GM19099 (cell line): ENCODE data around the gene ARL11.
A peak's percentile ranks its signal among the peaks of the same experiment; 100 is the strongest.

Experiments used
- POLR2A ChIP-seq: IDR thresholded peaks from 3 replicates; pipeline ENCODE4 v1.6.1; 2011; ENCODE audit warnings: low read depth; ENCODE audit not compliant: insufficient read length; ENCODE audit errors: extremely low read depth

ARL11 gene

DNA sequence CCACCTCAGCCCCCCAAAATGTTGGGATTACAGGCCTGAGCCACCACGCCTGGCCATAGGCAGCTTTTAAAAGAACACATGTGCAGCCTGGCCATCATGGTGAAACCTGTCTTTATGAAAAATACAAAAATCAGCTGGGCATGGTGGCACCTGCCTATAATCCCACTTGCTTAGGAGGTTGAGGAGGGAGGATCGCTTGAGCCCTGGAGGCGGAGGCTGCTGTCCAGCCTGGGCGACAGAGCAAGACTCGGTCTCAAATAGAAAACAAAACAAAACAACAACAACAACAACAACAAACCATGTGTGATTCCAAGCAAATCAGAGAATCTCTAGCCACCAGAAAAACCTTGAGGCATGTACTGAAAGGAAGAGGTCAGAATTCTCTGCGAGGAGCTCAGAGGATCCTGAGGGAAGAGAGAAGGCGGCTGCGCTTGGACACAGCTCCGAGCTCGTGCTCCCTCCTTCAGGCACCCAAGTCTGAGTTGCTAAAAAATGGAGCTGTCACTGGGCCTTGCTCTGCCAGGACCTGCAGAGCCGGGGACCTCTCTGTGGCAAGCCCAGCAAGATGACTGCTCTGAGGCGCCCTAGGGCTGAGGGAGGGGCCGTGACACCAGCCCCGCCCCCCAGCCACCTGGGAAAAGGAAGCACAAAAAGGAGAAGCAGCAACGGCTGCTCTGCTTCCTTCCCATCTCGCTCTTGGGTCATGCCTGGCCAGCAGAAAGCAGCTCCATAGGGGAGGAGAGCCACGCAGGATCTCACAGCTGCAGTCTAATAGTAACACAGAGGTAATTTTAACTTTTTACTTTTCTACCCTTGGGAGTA lies at the start of gene ARL11:
ARL11 (plus strand) TSS at position 677 of the 822 bp plus-strand sequence. CDS start 1,941 bp downstream, outside the sequence.
- TF ChIP-seq POLR2A: peak; percentile 87

DNA sequence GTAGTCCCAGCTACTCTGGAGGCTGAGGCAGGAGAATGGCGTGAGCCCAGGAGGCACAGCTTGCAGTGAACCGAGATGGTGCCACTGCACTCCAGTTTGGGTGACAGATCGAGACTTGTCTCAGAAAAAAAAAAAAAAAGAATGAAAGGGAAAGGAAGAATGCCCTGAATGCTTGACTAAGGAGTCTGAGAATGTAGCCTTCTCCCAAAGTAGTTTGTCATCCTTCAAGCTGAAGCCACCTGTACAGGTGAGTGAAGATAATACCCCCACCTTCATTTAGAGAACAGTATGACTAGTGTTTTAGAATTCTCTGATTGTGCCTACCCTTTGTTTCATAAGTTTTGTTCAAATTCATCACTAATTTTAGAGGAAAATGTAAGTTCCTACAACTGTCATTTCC lies 48.8 kb upstream of the ARL11 start:
- no peak for TF ChIP-seq POLR2A

DNA sequence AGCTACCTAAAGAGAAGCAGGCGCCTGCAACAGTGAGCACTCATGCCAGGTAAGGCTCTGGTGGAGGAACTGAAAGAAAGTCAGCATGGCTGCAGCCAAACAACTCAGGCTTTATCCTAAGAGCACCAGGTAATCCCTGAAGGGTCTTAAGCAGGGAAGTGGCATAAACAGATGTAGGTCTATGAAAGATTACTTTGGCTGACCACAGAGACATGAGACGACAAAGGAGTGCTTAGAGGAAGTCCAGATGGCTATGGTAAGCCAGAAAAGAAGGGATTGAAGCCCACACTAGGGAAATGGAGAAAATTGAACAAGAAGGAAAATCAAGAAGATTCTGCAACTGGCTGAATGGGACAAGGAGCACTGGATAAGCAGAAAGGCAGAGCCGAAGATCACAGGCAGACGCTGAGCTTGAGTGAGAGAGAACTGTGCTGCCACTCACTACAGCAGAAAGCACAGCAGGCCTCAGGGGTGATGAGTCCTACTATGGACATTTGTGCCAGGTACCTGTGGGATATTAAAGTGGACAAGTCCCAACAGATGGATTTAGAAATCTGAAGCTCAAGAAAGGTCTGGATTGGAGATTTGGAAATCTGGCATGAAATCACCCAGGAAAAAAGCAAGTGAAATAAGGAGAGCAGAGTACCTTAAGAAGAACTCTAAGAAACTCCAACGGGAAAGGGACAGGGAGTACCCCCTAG lies 47.2 kb upstream of the ARL11 start:
- TF ChIP-seq POLR2A: no peak

DNA sequence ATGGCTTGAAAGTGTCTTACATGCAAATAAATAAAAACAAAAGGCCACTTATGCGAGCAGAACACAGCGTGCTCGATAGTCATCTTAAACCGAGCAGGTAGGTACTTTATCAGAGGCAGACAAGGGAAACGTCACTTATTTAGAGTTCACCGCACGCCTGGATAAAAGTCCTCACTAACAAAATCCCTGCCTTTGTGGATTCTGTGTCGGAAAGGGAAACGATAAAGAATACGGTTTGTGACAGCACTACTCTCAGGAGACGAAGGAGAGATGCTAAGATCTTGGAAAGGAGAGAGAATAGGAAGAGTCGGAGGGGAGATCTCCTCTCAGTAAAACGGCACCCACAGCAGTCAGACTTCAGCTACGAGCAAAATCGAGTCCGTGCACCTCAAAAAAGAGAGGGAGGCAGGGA lies 43.5 kb upstream of the ARL11 start:
- TF ChIP-seq POLR2A: no peak

DNA sequence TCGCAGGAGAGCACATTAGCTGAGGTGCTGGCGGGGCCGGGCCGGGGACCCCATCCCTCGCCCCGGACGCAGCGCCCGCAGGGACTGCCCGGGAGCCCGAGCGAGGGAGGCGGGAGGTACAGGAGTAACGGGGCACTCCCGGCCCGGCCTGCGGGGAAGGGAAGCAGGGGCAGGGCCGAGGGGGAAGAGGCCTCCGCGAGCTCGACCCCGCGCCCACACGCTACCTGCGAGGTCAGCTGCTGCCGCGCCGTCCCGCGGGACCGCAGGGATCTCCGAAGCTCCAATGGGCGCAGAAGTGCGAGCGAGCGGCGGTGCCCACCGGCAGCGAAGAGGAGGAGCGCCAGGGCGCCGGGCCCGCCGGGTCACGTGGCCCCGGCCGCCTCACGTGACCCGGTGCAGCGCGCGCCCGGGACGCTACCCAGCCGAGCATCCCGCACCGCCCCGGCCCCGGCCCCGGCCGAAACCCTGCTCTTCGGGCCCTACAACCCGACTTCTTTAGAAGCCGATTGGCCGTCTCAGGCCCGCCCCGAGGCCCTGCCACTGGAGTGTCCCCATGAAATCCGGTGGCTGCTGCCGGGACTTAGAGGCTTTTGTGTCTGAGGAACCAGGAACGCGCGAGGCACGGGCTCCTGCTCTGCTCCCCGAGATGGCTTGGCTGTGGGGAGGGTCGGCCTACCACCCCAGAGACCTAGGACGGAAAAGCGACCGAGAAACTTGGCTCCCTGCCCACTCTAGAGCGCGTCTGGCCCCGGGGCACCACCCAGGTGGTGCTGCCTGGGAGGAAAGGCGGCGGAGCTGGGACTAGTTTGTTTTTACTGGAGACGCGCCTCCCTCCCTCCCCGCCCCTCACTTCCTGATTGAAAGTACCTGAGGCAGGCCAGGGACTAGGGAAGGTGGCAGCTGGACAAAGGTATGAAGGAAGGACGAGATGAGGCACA lies 42.8 kb upstream of the ARL11 start, which contains the start of gene RCBTB1:
RCBTB1 (minus strand) TSS at position 339 of the 938 bp plus-strand sequence. CDS start 18,279 bp downstream, outside the sequence.
- TF ChIP-seq POLR2A: peak; percentile 67

DNA sequence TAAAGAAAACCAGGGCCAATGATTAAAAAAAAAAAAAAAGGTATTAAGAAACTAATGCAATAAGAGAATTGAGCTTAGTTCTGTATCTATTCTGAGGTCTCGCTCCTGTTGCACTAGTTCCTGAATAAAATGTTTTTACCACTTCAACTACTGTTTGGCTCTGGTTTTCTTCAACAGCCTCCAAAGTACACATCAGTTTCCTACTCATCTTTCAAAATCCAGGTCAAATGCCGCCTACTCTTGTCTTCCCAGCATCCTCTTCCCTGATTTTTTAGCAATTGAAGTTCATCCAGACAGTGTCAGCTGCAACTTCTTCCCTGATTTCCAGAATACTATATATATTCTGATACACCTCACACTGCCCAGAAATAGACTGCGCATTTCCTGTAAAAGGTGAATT lies 41.6 kb upstream of the ARL11 start:
- no peak for TF ChIP-seq POLR2A

DNA sequence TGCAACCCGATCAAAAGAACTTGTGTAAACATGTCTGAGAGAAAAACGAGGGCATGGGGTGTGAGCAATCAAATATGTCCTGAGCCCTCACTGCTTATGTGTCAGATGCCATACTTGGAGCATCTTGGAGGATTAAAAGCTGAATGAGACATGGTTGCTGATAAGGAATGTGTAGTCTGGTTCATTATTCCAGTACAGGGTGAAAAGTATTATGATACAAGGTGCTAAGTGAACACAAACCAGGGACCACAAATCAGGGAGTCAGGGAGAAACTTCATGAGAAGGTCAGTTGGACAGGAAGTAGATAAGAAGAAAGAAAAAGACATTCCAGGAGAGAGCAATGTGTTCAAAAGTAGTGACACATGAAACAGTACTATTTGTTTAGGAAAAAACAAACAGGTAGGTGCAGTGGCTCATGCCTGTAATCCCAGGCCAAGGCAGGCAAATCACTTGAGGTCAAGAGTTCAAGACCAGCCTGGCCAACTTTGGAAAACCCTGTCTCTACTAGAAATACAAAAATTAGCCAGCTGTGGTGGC lies 40.9 kb upstream of the ARL11 start:
- no peak for TF ChIP-seq POLR2A

DNA sequence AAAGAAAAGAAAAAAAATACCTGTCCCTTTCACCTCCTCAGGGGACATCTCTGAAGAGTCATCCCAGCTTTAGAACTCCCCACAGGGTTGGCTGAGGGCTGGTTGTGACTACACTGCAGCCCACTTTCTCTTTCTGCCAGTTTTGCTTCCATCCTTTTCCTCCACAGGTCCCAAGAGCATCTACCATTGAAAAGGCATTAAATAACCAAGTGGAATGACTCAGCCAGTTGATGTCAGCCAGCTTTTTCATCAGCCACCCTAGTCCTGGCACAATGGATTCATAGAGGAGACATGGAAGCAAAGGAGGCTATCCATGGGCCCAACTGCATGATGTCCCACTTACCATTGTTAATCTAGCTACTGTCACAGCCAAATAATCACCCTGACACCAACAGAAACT lies 33.7 kb upstream of the ARL11 start:
- TF ChIP-seq POLR2A: no peak

DNA sequence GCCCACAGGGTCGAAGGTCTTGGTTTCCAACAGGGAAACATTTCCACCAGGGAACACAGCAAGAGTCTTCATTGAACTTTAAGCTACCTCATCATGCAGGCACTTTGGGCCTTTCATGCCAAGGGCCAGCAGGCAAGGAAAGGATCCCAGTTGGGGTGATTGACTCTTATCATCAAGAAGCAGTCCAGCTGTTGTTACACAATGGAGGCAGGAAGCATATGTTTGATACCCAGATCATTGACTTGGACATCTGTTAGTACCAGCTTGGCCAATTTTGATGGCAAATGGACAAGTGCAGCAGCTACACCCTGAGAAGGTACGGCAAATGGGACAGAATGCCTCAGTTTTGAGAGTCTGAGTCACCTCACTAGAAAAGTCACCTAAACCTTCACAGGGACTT lies 32.1 kb upstream of the ARL11 start:
- no peak for TF ChIP-seq POLR2A

DNA sequence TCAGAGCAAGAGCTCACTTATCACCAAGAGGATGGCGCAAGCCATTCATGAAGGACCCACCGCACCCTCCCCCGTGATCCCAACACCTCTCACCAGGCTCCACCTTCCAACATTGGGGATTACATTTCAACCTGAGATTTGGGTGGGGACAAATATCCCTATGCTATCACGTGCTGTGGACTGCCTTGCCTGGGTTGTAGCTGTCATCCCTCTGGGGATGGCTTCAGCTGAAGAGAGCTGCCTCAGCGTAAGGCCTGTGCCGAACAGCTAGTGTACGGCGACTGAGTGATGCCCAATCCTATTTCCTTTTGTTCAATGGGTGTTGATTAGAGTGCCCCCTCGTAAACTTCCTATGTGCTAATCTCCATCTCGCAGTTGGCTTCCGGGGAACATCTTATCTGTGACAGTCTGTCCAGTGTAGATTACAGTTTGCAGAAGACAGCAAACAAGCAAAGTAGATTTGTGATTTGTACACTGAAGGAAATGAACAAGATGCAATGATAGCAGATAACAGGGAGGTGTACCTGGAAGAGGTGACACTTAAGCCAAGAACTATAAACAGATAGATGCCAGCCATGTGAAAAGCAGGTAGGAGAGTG lies 31.2 kb upstream of the ARL11 start:
- TF ChIP-seq POLR2A: no peak

DNA sequence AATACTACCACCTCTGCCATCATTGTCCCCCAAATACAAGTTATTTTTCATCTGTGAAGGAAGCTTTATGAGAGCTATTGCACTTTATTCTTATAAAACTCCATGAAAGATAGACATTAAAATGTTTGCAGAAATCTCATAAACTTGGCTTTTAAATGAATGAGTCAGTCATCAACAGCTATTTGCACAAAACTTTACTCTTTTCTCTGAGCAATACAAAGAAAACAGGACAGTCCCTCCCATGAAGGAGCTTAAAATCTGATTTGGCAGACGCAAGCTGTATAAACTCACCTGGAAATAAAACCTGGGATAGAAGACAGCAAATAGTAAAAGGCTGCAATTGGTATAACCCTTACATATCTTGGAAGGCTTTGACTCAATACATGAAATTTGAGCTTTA lies 26.3 kb upstream of the ARL11 start:
- TF ChIP-seq POLR2A: no peak

DNA sequence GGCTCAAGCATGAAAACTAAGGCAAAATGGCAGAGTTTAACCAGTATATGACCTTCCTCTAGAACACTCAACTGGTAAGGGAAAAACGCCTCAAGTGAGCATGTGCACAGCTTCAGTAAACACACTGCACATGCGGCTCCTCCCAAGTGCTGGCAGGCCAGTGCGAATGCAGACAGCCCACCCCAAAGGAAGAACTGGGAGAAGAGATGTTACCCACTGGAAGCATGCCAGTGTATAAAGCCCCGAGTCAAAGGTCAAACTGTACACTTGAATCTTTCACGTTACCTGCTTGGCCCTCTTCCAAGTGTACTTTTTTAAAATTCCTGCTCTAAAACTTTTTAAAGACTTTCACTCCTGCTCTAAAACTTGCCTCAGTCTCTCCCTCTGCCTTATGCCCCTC lies 23.7 kb upstream of the ARL11 start:
- TF ChIP-seq POLR2A: no peak

DNA sequence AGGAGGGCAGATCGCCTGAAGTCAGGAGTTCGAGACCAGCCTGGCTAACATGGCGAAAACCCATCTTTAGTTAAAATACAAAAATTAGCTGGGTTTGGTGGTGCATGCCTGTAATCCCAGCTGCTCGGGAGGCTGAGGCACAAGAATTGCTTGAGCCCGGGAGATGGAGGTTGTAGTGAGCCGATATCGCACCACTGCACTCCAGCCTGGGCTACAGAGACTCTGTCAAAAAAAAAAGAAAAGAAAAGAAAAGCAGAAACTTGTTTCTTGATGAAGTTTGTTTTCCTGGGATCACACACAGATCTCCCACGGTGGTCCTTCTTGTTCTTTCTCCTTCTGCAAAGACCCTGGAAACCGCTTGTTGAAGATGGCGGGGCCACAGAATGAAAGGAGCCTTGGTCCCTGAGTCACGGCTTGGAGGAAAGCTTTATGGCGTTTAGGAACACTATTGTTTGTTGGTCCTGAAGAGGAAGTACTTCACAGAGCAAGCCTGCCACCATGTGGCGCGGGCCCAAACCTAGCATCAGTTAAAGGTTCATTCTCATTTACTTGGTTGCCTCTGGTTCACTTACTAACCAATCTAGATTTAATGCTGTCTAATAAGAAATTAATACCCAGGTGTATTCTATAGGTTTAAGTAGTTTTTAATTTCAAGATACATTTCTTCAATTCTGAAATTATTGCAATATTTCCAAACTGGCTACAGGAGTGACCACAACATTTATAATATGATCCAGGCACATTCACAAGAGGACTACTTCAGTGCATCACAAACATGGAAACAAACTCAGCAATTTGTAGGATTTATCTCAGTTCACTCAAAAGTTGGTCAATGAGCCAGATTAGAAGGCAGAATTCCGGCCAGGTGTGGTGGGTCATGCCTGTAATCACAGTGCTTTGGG lies 21.3 kb upstream of the ARL11 start:
- no peak for TF ChIP-seq POLR2A
